Suprapubic skin (tissue), 4 donors: ENCODE measurements around the gene APC2. TPM values are rescaled to one million over a fixed set of nuclear protein-coding genes. Genes with fewer than 3 reads are reported as not detected.

Experiments used
- DNase-seq, 2 donors: peaks; one replicate each; pipeline ENCODE4 v3.0.0-alpha.2; 2019; ENCODE audit warnings: low spot score in 2 of 2
- H3K27ac ChIP-seq: fragments of 200-600 bp; sonication (generic); one replicate; pipeline ENCODE4 v1.5.1; 2019
- H3K27me3 ChIP-seq: fragments of 200-600 bp; sonication (generic); one replicate; pipeline ENCODE4 v1.5.1; 2019
- H3K36me3 ChIP-seq: fragments of 200-600 bp; sonication (generic); one replicate; pipeline ENCODE4 v1.5.1; 2019
- H3K4me1 ChIP-seq: fragments of 200-600 bp; sonication (generic); one replicate; pipeline ENCODE4 v1.5.1; 2019
- H3K4me3 ChIP-seq: fragments of 200-600 bp; sonication (generic); one replicate; pipeline ENCODE4 v1.5.1; 2019; ENCODE audit warnings: mild to moderate bottlenecking
- H3K9me3 ChIP-seq: fragments of 200-600 bp; sonication (generic); one replicate; pipeline ENCODE4 v1.5.1; 2019
- EP300 ChIP-seq: sonication (generic); formaldehyde crosslinking; IDR thresholded peaks from one replicate; pipeline ENCODE4 v1.6.1; 2017; ENCODE audit warnings: antibody characterized with exemption
- POLR2A ChIP-seq, 2 donors: fragments of 450-650 bp; IDR thresholded peaks; one replicate each; pipeline ENCODE4 v1.6.1; 2017; ENCODE audit warnings: antibody characterized with exemption in 2 of 2, mild to moderate bottlenecking in 2 of 2, moderate library complexity in 2 of 2
- POLR2AphosphoS5 ChIP-seq, 3 donors: sonication (generic); formaldehyde crosslinking; IDR thresholded peaks; one replicate each; pipeline ENCODE4 v1.6.1; 2017; ENCODE audit warnings: antibody characterized with exemption in 3 of 3
- WGBS: methylation state at CpG from one replicate; pipeline ENCODE4 v1.1.5; 2018; 5-methylcytosine and 5-hydroxymethylcytosine counted together
- total RNA-seq, 4 donors: library from RNA; depleted of rRNA; stranded (reverse); fragments of >200 nt; gene quantifications; one replicate each; pipeline ENCODE4 v1.1.0, GENCODE V29; 2016
- TF ChIP-seq, protein P1 (sequence below), 2 donors: fragments of 200-600 bp in 1 of 2; fragments of 450-650 bp in 1 of 2; sonication (generic) in 1 of 2; IDR thresholded peaks; one replicate each; pipeline ENCODE4 v1.5.1; 2016 to 2019; ENCODE audit warnings: antibody characterized with exemption in 2 of 2, mild to moderate bottlenecking in 1 of 2, moderate library complexity in 1 of 2

APC2 gene
- total RNA-seq, 4 donors from 2014 or later, result 0.08 to 0.30 (median 0.26) TPM; not detected in 1

DNA sequence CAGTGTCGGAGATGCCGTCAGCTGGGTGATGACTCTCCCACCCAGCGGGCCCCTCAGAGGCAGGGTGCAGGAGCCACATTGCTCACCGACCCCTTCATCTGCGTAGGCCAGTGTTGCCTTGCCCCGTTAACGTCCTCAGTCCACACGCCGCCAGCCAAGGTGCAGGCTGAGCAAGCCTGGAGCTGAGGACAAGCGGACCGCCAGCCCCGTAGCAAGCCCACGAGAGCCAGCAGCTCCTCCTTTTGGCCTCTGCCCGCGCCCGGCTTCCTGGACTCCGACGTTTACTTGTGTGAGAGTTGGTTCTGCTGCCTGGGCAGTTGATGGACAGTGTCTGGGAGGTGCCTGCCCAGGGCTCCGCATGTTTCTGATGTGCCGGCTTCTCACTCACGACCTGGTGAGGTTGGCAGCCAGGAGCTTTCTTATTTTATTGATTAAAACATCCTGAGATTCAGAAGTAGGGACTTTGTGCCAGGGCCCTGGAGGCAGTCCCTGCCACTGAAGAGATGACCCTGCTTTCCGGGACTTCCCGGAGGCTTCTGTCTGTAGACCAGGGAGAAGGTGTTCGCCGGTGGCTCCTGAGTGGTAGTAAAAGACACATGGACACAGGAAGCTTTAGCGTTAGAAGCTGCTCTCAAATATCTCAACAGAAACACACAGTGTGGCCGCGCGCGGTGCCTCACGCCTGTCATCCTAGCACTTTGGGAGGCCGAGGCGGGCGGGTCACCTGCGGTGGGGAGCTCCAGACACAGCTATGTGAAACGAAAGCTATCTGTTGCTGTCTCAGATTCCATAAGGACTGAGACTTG lies 36.7 kb upstream of the APC2 start:
- Histone ChIP-seq H3K27me3 (no peaks in the 10 kb centered on the region), H3K27ac (no peak overlapping the region), H3K4me1 (peaks cover 96% of the 10 kb centered on the region), H3K9me3 (no peaks in the 10 kb centered on the region), H3K36me3 (peaks cover 14% of the 10 kb centered on the region), H3K4me3 (no peak overlapping the region)
- no peak for DNase-seq
- WGBS, result 78% methylated on average over 22 of the region's 36 CpGs
- TF ChIP-seq POLR2AphosphoS5 (IDR thresholded peaks at IDR 0.05) (no peak), POLR2A (IDR thresholded peaks at IDR 0.05) (no peak), EP300 (no peak)
- TF ChIP-seq, protein P1, sequence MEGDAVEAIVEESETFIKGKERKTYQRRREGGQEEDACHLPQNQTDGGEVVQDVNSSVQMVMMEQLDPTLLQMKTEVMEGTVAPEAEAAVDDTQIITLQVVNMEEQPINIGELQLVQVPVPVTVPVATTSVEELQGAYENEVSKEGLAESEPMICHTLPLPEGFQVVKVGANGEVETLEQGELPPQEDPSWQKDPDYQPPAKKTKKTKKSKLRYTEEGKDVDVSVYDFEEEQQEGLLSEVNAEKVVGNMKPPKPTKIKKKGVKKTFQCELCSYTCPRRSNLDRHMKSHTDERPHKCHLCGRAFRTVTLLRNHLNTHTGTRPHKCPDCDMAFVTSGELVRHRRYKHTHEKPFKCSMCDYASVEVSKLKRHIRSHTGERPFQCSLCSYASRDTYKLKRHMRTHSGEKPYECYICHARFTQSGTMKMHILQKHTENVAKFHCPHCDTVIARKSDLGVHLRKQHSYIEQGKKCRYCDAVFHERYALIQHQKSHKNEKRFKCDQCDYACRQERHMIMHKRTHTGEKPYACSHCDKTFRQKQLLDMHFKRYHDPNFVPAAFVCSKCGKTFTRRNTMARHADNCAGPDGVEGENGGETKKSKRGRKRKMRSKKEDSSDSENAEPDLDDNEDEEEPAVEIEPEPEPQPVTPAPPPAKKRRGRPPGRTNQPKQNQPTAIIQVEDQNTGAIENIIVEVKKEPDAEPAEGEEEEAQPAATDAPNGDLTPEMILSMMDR (IDR thresholded peaks at IDR 0.05), result no peak

DNA sequence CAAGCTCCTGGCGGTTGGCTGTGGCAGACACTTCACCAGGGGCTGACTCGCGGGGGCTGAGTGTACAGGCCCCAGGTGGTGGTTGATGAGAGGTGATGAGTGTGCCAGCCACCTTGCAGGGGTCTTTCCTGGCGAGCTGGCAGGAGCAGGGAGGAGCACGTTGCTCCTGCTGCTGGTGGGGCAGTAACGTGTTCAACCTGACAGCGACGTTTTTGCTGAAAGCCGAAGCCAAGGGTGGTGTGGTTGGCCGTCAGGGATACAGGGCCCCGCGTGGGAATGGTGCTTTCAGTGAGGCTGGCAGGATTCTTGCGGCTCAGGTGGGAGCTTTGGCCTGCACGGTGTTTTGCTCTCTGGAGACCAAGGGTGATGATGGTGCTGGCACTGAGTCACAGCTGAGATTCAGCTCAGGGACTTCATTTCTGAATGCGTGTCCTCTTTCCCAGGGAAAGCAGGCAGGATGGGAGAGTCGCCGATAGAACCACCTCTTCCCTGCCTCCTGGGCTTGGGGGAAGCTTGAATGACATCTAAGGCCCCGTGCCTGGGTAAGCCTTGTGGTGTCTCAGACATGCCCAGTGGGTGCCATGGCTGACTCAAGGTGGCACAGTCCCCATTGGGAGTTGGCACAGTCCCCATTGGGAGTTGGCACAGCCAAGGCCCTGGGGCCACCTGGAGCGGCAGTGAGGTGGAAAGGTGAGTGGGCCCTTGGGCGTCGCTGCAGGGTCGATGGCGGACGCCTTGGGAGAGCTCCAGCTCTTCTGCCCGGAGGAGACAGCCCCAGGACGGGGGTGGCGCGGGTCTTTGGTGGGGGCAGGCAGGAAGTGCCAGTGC lies 33.7 kb upstream of the APC2 start:
- peaks cover 42% of the 10 kb centered on the region for H3K36me3 ChIP-seq
- TF ChIP-seq EP300 (no peak), POLR2A (IDR thresholded peaks at IDR 0.05) (no peak), POLR2AphosphoS5 (IDR thresholded peaks at IDR 0.05) (no peak)
- TF ChIP-seq, protein P1 (IDR thresholded peaks at IDR 0.05), result no peak
- no peaks in the 10 kb centered on the region for H3K9me3 ChIP-seq
- no peak for DNase-seq
- H3K27me3 ChIP-seq, result no peaks in the 10 kb centered on the region
- WGBS, result 71% methylated on average over 13 of the region's 28 CpGs
- H3K4me1 ChIP-seq, result peaks cover 75% of the 10 kb centered on the region
- peak overlapping the region; percentile 26 for H3K4me3 ChIP-seq
- peak overlapping the region; percentile 92 for H3K27ac ChIP-seq

DNA sequence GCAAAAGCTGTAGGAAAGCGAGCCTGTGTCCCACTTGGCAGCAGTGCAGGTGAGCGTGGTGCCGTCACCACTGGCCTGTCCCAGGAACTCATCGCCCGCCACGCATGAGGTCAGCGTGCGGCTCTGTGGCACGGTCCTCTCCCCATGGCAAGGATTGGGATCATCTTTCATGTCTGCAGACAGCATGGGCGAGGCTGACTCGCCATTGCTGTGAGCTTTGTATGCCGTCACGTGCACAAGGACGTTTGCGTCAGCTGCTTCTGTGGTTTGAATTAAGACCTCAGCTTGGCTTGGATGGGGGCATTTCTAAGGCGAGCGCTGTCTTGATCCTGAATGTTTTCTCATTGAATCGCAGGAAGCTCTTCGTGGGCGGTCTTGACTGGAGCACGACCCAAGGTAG lies 32.8 kb upstream of the APC2 start:
- peaks cover 66% of the 10 kb centered on the region for H3K4me1 ChIP-seq
- TF ChIP-seq, protein P1 (IDR thresholded peaks at IDR 0.05), result no peak
- TF ChIP-seq POLR2AphosphoS5 (IDR thresholded peaks at IDR 0.05) (no peak), EP300 (no peak), POLR2A (IDR thresholded peaks at IDR 0.05) (no peak)

DNA sequence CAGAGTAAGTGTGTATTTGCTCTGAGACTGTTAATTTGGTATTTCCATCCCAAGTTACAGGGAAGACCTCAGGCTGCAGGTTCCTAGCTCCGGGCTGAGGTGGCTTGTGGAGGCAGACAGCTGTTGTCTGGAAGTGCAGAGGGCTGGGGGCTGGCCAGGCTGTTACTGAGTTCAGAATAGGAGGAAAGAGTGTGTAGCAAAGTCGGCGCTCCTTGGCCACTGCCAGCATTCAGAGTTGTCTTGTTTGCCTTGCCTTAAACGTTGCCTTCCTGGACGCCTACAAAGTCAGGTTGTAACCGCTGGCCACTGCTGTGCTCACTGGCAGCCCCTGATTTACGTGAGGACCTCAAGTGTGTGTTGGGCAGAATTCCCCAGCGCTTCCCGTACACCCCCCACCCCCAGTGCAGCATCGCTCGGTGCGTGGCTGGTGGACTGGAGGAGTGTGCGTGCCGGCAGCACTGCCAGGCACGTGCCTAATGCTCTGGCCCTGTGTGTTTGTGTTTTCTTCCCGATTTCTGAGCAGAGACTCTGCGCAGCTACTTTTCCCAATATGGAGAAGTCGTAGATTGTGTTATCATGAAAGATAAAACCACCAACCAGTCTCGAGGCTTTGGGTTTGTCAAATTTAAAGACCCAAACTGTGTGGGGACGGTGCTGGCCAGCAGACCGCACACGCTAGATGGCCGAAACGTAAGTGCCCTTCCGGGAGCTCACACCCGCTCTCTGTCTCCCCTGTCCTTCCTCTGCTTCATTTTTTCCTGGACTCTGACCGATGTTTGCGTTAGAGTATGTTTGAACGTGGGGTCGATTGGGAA lies 32.0 kb upstream of the APC2 start:
- 85% methylated on average over 24 of the region's 30 CpGs for WGBS
- TF ChIP-seq, protein P1 (IDR thresholded peaks at IDR 0.05), result no peak
- TF ChIP-seq POLR2A (IDR thresholded peaks at IDR 0.05) (no peak), EP300 (no peak), POLR2AphosphoS5 (IDR thresholded peaks at IDR 0.05) (no peak)

More for the DNA sequence above, 32.8 kb upstream of the APC2 start:
- H3K9me3 ChIP-seq, result no peaks in the 10 kb centered on the region
- WGBS, result 64% methylated on average over 13 of the region's 21 CpGs
- no peaks in the 10 kb centered on the region for H3K27me3 ChIP-seq
- H3K36me3 ChIP-seq, result peaks cover 51% of the 10 kb centered on the region
- no peak for DNase-seq
- H3K27ac ChIP-seq, result peak overlapping the region; percentile 92
- H3K4me3 ChIP-seq, result no peak overlapping the region

More for the DNA sequence above, 32.0 kb upstream of the APC2 start:
- Histone ChIP-seq H3K36me3 (peaks cover 52% of the 10 kb centered on the region), H3K27ac (peak overlapping the region; percentile 92), H3K4me3 (no peak overlapping the region), H3K9me3 (no peaks in the 10 kb centered on the region), H3K27me3 (no peaks in the 10 kb centered on the region), H3K4me1 (peaks cover 58% of the 10 kb centered on the region)
- DNase-seq, result no peak
